Adipose tissue (tissue), 3 donors: ENCODE results near the gene SLC22A31. TPM values are rescaled to one million over a fixed set of nuclear protein-coding genes. Genes with fewer than 3 reads are reported as not detected.

Experiments used
- H3K27ac ChIP-seq: one replicate; pipeline ENCODE4 v1.5.1; 2013; ENCODE audit warnings: low read depth, low read length
- WGBS, 3 donors: extraction: QIAGEN DNeasy Blood & Tissue Kit; methylation state at CpG; one replicate each; pipeline ENCODE4 v1.1.7; 2013; 5-methylcytosine and 5-hydroxymethylcytosine counted together
- polyA plus RNA-seq, 3 donors: library from polyadenylated mRNA; stranded (reverse); fragments of 200-250 nt; gene quantifications; one replicate each; pipeline ENCODE4 v1.2.3, GENCODE V29; 2013
- donor health status: healthy with polysubstance abuse.
- donor health status: Bipolar disorder and iron deficiency.
- donor health status: healthy.

Gene SLC22A31
- polyA plus RNA-seq, 3 donors, result 0.59 to 1.1 TPM; not detected in 1

DNA sequence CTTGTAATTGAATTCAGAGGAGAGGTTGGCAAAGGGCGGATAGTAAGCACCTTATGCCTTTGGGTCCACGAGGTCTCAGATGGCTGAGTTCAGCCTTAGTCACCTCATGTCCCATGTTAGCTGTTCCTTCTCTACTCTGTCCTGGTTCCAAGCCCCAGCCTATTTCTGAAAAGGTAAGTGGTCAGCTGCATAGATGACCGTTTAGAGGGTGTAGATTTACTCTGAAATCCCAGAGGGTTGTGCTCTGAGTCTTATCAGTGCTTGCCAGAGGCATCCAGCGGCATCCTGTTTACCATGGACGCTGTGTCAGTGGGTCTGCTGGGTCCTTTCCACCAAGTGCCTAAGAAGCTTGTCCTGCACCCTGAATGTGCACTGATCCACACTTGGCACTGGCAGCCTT is 19.0 kb upstream of the SLC22A31 start:
- WGBS, 3 donors, result 68 to 71% (median 70%) methylated on average over 5 of the region's 5 CpGs
- no peak overlapping the region for H3K27ac ChIP-seq

DNA sequence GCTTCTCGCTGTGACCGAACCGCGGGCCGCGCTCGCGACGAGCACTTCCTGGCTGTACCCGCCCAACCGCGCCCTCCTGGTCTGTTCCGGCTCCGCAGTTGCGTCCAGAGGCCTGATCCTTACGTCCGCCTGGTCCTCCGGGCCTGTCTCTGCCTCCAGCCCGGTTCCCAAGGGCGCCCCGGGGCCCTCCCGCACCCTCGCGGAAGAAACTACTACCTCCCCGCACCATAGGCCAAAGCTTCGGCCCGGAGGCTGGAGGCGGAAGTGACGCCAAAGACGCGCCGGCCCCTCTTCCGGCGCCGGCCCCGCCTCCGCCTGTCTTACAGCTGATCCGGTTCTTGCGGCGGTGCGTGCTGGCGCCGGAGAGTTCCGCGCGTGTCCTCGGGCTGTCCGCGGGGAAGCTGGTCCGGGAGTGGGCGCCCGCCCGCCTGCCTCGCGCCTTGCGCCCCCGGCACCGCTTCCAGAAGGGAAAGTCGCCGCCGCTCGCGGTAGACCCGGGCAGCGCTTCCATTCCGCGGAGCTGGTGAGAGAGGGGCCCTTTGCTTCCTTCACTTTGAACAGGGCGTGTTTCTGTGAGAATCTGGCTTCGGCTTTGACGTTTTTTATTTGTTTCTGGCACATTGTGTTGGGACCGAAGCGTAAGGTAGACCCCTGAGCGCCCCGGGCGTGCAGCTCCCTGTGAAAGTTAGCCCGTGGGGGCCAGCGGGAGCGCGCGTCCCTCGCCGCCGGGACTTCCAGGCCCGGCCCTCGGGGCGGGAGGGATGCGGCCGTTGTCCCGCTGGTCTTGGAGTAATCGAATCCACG is 17.3 kb upstream of the SLC22A31 start, which contains the start of gene ZNF778:
Gene ZNF778, plus strand, starts transcription at position 316 of the 804 bp plus-strand sequence. CDS start 3,425 bp downstream, outside the sequence.
- 0 to 1% (median 0%) methylated on average over 90 to 91 of the region's 91 CpGs for WGBS, 3 donors
- peak within 1 kb of the TSS; percentile 88 for H3K27ac ChIP-seq

DNA sequence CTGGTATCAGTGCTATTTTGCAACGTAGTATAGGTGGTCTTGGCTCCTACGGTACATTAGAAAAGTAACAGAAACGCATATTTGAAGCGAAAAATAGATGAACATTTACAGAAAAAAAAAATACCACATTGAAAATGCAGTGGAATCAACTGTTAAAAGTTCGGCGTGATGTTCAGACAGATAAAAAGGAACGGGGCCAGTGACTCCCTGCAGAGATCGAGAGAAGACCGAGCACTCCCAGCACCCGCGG is 16.7 kb upstream of the SLC22A31 start:
- 0 to 1% (median 0%) methylated on average over 11 of the region's 11 CpGs for WGBS, 3 donors
- peak overlapping the region; percentile 88 for H3K27ac ChIP-seq

DNA sequence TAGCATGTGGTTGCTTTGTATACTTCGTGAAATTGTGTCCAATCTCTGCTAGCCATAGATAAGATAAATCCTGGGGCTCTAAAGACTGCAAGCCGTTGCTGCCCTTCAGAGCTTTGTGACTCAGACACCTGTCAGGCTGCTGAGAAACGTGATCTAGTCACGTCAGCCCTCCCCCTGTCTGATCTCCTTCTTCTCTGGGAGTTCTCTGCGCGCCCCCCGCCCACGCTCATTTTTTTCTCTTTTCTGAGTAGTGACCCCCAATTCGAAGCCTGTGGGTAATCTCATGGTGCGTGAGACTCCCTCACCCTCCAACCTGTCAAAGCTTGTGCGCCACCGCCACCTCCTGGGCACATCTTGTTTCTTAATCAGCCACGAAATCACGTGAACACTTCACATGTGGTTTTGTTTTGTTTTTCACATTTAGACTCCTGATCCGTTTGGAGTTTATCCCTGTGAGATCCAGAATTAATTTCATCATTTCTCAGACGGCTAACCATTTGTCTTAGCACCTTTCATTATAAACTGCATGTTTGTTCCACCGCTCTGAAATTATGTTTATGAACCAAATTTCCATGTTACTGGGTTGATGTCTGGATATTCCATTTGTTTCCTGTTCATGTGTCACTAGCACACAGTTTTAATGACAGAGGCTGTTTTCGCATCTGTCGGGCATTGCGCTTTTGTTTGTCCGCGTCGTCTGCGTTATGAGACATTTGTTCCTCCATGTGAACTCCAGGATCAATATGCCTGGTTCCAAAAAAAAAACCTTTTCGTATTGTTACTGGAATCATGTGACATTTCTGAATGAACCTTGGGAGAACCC is 16.2 kb upstream of the SLC22A31 start:
- no peak overlapping the region for H3K27ac ChIP-seq
- WGBS, 3 donors, result 1 to 2% (median 2%) methylated on average over 25 of the region's 25 CpGs

DNA sequence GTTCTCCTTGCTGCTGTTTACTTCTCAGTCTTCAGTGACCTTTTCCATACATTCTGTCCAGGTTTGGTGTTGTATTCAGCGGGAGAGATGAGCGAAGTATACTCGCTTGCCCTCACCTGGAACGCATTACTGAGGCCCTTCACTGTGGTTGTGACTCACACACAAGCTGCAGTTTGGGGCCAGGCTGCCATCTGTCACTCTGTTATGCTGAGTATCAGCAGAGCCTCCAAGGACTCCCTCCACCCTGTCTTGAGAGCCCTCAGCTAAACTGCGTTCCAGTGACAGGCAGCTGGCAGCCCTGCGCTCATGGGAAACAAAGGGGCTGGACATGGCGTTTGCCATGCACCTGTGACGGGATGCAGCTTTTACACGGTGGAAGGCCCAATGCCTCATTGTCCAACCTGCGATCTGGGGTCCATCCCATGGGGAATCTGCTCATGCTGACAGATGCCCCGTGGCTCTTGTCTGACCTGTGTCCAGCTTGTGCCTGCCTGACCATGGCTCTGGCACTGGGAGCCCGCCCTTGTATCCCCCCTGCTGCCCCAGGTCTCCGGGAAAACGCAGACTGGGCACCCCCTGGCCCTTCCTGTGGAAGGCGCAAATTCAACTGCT is 10.7 kb upstream of the SLC22A31 start:
- WGBS, 3 donors, result 65 to 69% (median 67%) methylated on average over 15 of the region's 15 CpGs
- no peak overlapping the region for H3K27ac ChIP-seq

DNA sequence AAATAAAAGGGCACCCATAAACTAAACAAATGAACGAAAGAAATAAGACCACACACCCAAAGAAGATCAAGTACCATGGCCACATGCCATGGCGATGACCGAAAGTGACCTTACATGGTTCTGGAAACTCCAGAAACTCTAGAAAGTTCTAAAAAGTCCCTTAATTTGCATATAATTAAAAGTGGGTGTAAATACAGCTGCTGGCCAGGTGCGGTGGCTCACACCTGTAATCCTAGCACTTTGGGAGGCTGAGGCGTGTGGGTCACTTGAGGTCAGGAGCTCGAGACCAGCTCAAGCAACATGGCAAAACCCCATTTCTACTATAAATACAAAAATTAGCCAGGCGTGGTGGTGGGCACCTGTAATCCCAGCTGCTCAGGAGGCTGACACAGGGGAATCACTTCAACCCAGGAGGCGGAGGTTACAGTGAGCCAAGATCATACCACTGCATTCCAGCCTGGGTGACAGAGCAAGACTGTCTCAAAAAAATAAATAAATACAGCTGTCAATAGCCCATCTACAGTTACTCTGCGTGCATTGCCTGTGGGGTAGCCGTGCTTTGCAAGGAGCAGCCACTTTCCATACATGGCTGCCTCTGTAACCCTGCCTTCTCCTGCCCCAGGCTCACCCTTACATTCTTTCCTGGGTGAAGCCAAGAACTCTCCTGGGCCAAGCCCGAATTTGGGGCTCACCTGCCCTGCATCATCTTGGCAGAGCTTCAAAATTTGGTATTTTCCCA is 10.0 kb upstream of the SLC22A31 start:
- no peak overlapping the region for H3K27ac ChIP-seq
- 74 to 84% (median 77%) methylated on average over 11 of the region's 11 CpGs for WGBS, 3 donors

DNA sequence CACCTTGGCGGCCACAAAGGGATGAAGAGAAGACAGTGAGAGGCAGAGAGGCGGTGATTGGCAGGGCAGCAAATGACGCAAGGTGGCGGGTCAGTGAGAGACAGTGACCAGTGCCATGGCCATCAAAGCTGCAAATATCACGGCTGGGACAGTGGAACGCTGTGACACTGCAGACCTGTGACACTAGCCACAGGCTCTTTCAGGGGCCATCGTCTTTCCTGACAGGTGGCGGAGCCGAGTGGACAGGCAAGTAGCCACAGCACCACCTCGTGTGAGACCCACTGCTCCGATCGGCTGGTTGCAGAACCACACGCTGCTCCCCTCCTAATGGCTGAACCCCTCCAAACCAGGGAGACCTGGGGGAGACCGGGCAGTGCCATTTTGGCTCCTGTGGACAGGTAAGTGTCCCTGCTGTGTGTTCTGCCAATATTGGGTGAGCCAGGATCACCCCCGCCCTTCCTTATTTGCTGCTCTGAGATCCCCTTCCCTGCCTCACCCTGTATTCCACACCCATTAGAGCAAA is 9.2 kb upstream of the SLC22A31 start:
- no peak overlapping the region for H3K27ac ChIP-seq
- WGBS, 3 donors, result 66 to 77% (median 67%) methylated on average over 14 to 15 of the region's 15 CpGs

DNA sequence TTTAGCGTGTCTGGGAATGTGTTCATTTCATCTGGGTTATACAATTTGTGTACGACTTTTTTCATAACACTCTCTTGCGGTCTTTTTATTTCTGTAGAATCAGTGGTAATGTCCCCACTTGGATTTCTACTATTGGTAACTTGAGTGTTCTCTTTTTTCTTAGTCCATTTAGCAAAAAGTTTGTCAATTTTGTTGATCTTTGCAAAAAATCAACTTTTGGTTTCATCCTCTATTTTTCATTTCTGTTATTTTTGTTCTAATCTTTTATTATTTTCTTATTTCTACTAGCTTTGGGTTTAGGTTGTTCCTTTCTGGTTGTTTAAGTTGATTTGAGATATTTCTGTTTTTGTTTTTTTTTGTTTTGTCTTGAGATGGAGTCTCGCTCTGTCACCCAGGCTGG is 7.7 kb upstream of the SLC22A31 start:
- 90 to 93% (median 92%) methylated on average over 4 of the region's 4 CpGs for WGBS, 3 donors
- H3K27ac ChIP-seq, result no peak overlapping the region

DNA sequence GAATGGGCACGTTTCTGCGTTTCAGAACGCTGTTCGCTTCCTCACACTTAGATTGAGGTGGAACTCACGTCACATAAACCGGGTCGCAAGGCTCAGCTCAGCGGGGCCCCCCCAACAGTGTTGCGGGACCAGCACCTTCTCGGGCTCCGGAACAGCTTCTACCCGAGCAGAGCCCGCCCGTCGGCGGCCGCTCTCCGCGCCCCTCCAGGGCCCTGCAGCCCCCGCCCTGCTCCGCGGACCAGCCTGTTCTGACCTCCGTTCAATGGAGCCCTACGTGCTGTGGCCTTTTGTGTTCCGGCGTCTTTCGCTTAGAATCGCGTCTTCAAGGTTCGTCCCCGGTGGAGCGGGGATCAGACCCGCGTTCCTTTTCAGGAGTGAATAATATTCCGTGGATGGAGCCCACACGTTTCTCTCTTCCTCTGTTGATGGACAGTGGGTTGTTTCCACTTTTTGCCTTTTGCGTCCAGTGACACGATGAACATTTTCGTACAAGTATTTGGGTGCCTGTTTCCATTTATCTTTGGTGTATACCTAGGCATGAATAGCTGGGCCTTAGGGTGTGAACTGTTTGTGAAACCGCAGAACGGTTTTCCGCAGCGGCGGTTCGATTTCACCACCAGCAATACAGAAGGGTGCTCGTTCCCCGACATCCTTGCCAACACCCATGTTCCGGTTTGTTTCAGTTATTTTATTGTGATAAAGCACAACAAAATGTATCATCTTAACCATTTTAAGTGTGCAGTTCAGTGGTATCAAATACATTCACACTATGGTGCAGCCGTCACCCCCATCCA is 2.3 kb upstream of the SLC22A31 start:
- WGBS, 3 donors, result 43 to 49% (median 43%) methylated on average over 49 of the region's 49 CpGs

DNA sequence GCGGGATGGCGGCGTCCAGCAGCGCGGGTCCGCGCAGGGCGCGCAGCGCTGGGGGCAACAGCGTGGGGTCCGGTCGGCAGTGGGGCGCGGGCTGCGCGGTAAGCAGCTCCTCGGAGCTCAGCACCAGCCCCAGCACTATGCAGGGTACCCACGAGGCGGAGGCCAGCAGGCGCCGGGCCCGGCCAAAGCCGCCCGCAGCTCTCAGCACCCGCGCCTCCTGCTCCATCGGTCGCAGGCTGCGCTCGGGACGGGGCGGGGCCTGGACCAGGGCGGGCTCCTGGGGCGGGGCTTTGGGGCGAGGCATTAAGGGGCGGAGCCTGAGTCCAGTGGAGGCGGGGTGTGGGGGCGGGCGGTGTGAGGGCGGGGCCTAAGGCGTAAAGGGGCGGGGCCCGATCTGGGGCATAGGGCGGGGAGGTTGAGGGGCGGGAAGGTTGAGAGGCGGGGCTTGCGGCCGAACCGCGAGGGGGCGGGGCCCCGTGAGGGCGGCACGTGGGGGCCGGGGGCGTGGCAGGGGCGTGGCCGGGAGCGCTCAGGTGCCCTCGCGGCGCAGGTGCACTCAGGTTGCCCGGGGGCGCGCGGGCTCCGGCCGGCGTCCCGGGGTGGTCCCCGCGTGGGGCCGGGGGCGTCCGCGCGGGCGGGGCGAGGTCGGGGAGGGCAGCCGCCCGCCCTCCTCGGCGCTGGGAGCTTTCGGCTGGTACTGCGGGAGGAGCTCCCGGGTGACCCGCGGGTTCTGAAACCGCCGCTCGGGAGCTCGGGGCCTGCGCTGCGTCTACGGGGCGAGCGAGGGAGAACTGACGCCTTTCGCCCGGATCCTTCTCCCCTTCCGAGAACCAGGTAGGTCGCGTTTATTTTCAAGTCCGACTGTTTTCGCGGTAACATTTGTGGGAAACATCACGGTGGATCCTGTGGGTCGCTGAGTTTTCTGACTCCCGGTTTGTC is 1.4 kb upstream of the SLC22A31 start:
- H3K27ac ChIP-seq, result no peak overlapping the region
- 1 to 3% (median 3%) methylated on average over 43 to 111 of the region's 111 CpGs for WGBS, 3 donors

More for the DNA sequence above, 2.3 kb upstream of the SLC22A31 start:
- H3K27ac ChIP-seq, result no peak overlapping the region

DNA sequence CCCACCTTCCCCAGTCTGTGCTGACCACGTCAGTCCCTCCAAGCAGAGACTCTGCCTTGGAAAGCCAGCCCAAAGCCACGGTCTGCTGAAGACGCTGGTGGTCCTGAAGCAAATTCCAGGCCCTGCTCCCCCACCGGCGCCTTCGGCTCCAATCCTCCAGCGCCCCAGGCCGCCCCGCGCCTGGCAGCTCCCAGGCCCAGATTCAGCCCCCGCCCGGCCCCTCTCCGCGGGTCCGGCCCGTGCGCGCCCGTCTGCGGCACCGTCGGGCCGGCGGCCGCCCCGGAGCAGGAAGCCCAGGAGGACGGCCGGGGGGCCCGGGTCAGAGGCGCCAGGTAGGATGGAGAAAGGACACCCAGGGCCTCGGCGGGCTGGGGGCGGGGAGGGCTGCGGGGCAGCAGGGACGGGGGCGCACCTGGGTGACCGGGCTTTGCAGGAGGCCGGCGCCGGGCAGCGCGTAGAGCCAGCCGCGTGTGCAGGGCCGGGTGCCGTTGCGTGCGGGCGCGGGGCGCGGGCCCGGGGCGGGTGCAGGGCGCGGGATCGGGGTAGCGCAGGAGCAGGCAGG is 594 bp upstream of the SLC22A31 start:
- no peak overlapping the region for H3K27ac ChIP-seq
- 2 to 3% (median 3%) methylated on average over 39 to 58 of the region's 58 CpGs for WGBS, 3 donors

DNA sequence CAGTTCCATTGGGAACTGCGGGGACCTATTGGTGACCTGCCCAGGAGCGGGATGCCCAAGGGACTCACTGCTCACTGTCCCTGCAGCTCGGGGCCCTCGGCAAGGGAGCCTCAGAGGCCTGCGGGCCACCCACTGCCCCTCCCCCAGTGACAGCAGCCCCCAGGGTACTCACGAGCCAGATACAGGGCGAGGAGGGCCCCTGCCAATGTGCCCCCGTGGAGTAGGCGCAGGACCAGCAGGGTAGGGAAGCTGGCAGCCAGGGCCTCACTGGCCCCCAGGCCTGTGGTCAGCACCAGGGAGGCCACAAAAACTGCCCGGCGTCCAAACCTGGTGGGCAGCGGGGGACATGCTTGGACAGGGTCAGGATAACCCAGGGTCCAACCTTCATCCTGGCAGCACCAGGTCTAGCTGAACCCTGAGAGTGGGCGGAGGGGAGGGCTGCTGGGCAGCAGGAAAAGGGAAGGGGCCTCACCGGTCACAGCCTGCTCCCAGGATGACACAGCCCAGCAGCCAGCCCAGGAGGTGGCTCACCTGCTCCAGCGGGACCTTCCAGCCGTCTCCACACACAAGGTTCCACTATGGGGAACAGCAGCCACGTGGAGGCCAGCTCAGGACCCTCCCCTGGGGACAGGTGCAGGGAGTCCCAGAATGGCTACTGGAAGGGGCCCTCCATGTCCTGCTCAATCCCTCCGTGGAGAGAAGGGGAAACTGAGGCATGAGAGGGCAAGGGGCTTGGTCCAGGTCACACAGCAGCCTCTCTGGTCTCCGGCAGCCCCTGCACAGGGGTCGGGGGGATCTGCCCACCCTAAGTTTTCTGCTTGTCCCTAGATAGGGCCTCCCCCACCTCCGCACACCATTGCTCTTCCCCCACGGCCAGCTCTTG is 855 bp downstream of the SLC22A31 start:
- no peak overlapping the region for H3K27ac ChIP-seq
- 77 to 79% (median 79%) methylated on average over 21 to 22 of the region's 22 CpGs for WGBS, 3 donors

DNA sequence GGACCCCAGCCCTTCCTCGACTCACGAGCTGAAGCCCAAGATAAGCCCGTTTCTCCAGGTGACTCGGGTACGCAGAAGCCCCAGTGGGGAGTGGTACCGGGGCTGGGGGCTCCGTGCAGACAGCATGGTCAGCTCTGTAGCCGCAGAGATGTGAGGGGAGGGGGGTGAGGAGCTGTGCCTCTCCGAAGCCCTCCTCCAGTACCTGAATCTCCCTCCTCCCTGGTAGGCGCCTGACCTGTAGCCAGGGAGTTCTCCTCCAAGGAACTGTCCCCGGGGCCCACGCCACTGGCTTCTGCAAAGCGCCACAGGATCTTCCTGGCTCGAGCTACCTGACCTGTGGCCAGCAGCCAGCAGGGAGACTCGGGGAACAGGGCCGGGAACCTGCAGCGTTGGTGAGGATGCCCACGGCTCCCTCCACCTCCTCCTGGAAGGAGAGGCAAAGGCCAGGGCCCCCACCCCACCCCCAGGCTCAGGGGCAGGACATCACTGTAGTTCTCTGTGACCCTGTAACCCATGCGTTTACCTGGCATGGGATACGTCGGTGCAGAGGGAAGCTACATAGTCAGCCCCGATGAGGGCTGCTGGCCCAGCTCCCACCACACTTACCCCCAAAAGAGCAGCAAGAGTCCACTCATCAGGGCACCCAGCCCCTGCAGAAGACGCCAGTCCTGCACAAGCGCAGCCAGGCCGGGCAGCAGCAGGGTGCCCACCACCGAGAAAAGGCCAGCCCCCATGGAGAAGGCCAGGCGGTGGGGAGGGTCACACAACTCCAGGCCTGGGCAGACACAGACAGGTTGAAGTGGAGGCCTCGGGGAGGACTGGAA is 1.7 kb downstream of the SLC22A31 start:
- no peak overlapping the region for H3K27ac ChIP-seq
- WGBS, 3 donors, result 84 to 86% (median 84%) methylated on average over 28 of the region's 28 CpGs

DNA sequence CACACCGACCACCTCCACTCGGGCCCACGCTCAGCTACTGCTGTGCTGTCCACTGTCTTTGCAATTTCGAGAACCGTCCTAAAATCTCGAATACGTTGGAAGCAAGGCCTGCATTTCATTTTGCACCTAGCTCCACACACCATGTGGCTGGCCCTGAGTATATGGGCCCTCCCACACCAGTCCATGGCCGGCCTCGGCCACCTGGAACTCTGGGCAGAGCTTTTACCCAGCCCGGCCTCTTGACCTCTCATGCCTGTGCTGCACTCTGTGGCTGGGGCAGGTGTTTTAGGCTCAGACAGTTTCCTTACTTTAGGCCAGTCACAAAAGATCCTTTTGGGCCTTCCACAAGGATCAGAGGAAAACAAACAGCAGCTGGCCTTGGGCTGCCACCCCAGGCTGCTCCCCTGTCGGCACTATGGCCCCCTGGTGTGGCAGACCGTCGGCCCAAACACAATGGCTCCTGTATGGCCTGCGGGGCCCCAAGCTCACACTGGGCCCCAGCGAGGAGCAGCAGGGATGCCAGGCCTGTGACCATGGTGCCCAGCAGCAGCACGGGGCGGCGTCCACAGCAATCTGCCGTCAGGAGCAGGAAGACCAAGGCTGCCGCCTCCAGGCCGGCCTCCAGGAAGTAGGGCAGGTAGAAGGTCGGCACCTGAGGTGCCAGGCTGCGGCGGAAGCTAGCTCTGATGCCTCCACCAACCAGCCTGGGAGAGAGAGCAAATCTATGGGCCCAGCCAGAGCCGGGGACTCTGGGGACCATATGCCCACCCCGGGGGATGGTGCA is 2.5 kb downstream of the SLC22A31 start:
- H3K27ac ChIP-seq, result no peak overlapping the region
- WGBS, 3 donors, result 84 to 88% (median 86%) methylated on average over 26 of the region's 26 CpGs
